ENCODE measurements around the gene TRO. TPM values are rescaled to one million over a fixed set of nuclear protein-coding genes. Genes with fewer than 3 reads are reported as not detected.
A peak's percentile ranks its signal among the peaks of the same experiment; 100 is the strongest.

Gene TRO
- 10 to 100 TPM in 2 of 3 donors, 1 to 10 TPM in 1; 5.0 to 22.0 (median 14.8) TPM for total RNA-seq

DNA sequence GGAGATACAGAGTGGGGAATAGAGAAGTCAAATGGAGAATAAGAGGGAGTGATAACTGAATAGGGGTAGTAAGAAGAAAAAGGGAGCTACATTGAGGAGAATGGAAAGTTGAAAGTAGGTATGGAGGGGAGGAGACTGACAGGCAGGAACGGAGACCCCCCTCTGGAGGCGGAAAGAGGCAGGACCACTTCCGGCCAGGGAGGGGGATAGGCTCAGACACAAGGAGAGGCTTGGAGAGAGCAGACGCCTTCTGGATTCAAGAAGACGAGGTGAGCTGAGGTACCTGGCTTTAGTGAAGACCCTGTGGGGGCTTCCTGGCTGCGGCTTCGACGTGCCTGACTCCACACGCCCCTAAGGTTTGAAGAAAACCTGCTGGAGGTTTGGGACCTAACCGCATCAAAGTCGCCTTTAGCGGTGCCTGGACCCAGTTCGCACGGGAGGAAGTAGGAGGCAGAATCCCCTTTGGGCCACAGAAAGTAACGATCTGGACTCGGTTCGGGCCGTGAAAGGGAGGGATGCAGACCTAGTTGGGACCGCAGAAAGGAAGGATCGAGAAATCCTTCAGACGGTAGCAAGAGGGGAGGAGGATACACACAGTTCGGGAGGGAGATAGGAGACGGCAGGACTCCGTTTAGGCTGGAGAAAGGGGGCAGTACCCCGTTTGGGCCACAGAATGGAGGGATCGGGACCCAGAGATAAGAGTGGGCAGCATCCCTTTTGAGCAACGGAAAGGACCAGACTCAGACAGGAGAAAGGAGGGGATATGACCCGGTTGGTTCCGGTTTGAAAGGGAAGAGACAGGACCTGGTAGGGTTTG is at the start of gene TRO:
Gene TRO, plus strand, starts transcription at position 215 of the 817 bp plus-strand sequence. CDS start 1,423 bp downstream, outside the sequence.
- no peaks in the 10 kb centered on the region for H3K9me3 ChIP-seq
- peak within 1 kb of the TSS; percentile 45 to 70 (median 56) for H3K4me3 ChIP-seq
- intact Hi-C loops (cut with DNase I; ENCODE audit: low total_unique reads): no loop called here
- H3K27ac ChIP-seq: peak within 1 kb of the TSS; percentile 25 to 61
- H3K4me1 ChIP-seq: no peaks in the 10 kb centered on the region
- H3K36me3 ChIP-seq: no peaks in the 10 kb centered on the region
- no peak for DNase-seq (ENCODE audit: low spot score in 2 of 2)
- TF ChIP-seq POLR2AphosphoS5 (IDR thresholded peaks at IDR 0.05): no peak
- TF ChIP-seq POLR2A (IDR thresholded peaks at IDR 0.05): no peak
- TF ChIP-seq, protein P1, sequence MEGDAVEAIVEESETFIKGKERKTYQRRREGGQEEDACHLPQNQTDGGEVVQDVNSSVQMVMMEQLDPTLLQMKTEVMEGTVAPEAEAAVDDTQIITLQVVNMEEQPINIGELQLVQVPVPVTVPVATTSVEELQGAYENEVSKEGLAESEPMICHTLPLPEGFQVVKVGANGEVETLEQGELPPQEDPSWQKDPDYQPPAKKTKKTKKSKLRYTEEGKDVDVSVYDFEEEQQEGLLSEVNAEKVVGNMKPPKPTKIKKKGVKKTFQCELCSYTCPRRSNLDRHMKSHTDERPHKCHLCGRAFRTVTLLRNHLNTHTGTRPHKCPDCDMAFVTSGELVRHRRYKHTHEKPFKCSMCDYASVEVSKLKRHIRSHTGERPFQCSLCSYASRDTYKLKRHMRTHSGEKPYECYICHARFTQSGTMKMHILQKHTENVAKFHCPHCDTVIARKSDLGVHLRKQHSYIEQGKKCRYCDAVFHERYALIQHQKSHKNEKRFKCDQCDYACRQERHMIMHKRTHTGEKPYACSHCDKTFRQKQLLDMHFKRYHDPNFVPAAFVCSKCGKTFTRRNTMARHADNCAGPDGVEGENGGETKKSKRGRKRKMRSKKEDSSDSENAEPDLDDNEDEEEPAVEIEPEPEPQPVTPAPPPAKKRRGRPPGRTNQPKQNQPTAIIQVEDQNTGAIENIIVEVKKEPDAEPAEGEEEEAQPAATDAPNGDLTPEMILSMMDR (IDR thresholded peaks at IDR 0.05): no peak
- H3K27me3 ChIP-seq: peaks cover 0 to 19% of the 10 kb centered on the region in 2 donors

DNA sequence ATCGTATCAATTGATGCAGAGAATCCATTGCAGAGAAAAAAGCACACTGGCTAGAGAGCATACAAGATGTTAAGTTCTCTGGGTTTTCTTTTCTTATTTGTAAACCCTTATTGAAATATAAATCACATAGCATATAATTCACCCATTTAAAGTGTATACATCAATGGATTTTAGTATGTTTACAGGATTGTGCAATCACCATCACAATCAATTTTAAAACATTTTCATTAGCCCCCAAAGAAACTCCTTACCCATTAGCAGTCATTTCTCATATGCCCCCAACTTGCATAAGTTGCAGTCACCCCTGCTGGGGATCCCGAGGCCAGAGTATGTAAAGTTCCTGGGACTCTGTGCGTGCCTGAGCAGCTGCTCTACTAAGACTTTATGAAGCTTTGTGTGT is 34.9 kb upstream of the TRO start:
- Histone ChIP-seq H3K4me1 (no peaks in the 10 kb centered on the region), H3K4me3 (no peak overlapping the region), H3K27me3 (peaks cover 0 to 10% of the 10 kb centered on the region in 2 donors), H3K27ac (no peak overlapping the region), H3K9me3 (no peaks in the 10 kb centered on the region), H3K36me3 (no peaks in the 10 kb centered on the region)
- TF ChIP-seq POLR2A (IDR thresholded peaks at IDR 0.05) (no peak), POLR2AphosphoS5 (IDR thresholded peaks at IDR 0.05) (no peak)
- TF ChIP-seq, protein P1 (IDR thresholded peaks at IDR 0.05): no peak
- intact Hi-C loops (cut with DNase I; ENCODE audit: low total_unique reads): no loop called here
- no peak for DNase-seq (ENCODE audit: low spot score in 2 of 2)

DNA sequence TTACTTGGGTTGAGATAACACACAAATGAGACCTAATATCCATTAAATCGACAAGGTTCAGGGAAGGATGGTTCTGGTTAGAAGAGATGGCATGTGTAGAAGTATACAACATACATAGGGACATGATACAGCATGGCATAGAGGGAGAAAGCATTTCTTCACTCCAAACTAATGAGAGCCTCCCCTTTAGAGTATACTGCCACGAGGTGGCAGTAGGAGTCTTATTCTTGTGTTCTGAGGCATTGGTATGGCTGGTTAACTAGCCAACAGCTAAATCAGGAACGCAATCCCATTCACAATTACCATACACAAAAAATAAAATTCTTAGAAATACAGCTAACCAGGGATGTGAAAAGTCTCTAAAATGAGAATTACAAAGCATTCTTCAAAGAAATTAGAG is 29.1 kb upstream of the TRO start:
- no peak for DNase-seq (ENCODE audit: low spot score in 2 of 2)

GRCh38 chrX:54894159-54894558 is 26.5 kb upstream of the TRO start:
- no peak overlapping the region for H3K4me3 ChIP-seq
- TF ChIP-seq, protein P1 (IDR thresholded peaks at IDR 0.05): no peak
- TF ChIP-seq POLR2AphosphoS5 (IDR thresholded peaks at IDR 0.05) (no peak), POLR2A (IDR thresholded peaks at IDR 0.05) (no peak)
- H3K9me3 ChIP-seq: peaks cover 7 to 21% of the 10 kb centered on the region in 2 donors
- H3K27me3 ChIP-seq: peaks cover 0 to 12% of the 10 kb centered on the region in 2 donors
- no peaks in the 10 kb centered on the region for H3K36me3 ChIP-seq
- intact Hi-C loops (cut with DNase I; ENCODE audit: low total_unique reads): no loop called here
- DNase-seq (ENCODE audit: low spot score in 2 of 2): no peak
- H3K4me1 ChIP-seq: no peaks in the 10 kb centered on the region
- no peak overlapping the region for H3K27ac ChIP-seq

More for the DNA sequence above, 29.1 kb upstream of the TRO start:
- Histone ChIP-seq H3K9me3 (peaks cover 7 to 21% of the 10 kb centered on the region in 2 donors), H3K36me3 (no peaks in the 10 kb centered on the region), H3K4me1 (no peaks in the 10 kb centered on the region), H3K27me3 (peaks cover 0 to 12% of the 10 kb centered on the region in 2 donors), H3K27ac (no peak overlapping the region), H3K4me3 (no peak overlapping the region)
- intact Hi-C loops (cut with DNase I; ENCODE audit: low total_unique reads): no loop called here
- TF ChIP-seq POLR2A (IDR thresholded peaks at IDR 0.05): no peak
- TF ChIP-seq, protein P1 (IDR thresholded peaks at IDR 0.05): peak in 1 of 3 donors; percentile 23

DNA sequence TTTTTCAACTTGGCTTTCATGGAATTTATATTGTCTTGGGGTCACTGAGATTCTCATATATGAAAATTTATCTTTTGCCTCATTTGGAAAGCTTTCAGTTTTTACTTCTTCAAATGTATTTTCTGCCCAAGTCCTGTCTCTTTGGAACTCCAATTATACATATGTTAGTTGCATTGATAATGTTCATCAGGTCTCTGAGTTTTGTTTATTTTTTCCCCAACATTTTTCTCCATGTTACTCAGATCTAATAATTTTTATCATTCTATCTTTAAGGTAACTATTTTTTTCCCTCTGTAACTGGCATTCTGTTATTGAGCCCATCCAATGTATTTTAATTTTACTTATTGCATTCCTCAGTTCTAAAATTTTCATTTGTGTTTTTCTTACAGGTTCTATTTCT is 10.7 kb upstream of the TRO start:
- TF ChIP-seq POLR2A (IDR thresholded peaks at IDR 0.05) (no peak), POLR2AphosphoS5 (IDR thresholded peaks at IDR 0.05) (no peak)
- TF ChIP-seq, protein P1 (IDR thresholded peaks at IDR 0.05): no peak
- no peak for DNase-seq (ENCODE audit: low spot score in 2 of 2)
- intact Hi-C loops (cut with DNase I; ENCODE audit: low total_unique reads): no loop called here
- no peak overlapping the region for H3K27ac ChIP-seq
- H3K4me3 ChIP-seq: no peak overlapping the region
- H3K36me3 ChIP-seq: no peaks in the 10 kb centered on the region
- no peaks in the 10 kb centered on the region for H3K4me1 ChIP-seq
- peaks cover 0 to 8% of the 10 kb centered on the region in 2 donors for H3K9me3 ChIP-seq
- no peaks in the 10 kb centered on the region for H3K27me3 ChIP-seq
